Upper lobe of left lung (tissue), 4 donors: ENCODE data around the gene PASD1.

Experiments used
- CTCF ChIP-seq, 6 experiments: fragments of 450-650 bp in 4 of 6; fragments of 200-600 bp in 2 of 6; sonication (generic) in 2 of 6; IDR thresholded peaks; one replicate each; pipeline ENCODE4 v1.5.1; 2016 to 2019; ENCODE audit warnings: antibody characterized with exemption in 6 of 6
- POLR2AphosphoS5 ChIP-seq, 2 donors: sonication (generic); formaldehyde crosslinking; IDR thresholded peaks; one replicate each; pipeline ENCODE4 v1.5.1; 2017; ENCODE audit warnings: antibody characterized with exemption in 2 of 2

- no peak for TF ChIP-seq CTCF (IDR thresholded peaks at IDR 0.05)
- peak in 1 of 2 donors; percentile 12 for TF ChIP-seq POLR2AphosphoS5 (IDR thresholded peaks at IDR 0.05)
These were observed 152.3 kb downstream of the PASD1 start, which contains the start of gene FATE1 for GRCh38 chrX:151715752-151716151.
